Measurements from ENCODE around the gene CWH43.

GRCh38 chr4:48991357-48991756 lies 5.3 kb downstream of the CWH43 start:
- TF ChIP-seq CTCF (IDR thresholded peaks at IDR 0.05), result no peak
- no peak for TF ChIP-seq POLR2A (IDR thresholded peaks at IDR 0.05)
